Measurements from ENCODE around the gene TANGO6.
"Not testable (repeated sequence)": the region's sequence is repeated elsewhere in the genome, so short reads cannot be mapped to it uniquely, and the experiment has no call there.

The TANGO6 gene

GRCh38 chr16:69017036-69017783 is 173.9 kb downstream of the TANGO6 start:
- no peak for DNase-seq

DNA sequence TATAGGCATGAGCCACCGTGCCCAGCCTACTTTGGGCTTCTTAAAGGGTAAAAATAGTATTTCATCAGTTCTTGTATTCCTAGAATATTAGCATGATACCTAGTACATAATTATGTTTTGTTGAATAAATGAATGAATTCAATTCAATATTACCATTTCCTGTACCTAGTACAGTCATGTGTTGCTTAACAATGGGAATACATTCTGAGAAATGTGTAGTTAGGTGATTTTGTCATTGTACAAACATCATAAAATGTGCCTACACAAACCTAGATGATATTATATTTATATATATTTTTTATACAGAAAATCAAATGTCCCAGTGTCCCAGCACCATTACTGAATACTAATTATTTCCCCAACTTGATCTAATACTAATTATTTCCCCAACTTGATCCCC is 176.5 kb downstream of the TANGO6 start:
- DNase-seq: no peak

DNA sequence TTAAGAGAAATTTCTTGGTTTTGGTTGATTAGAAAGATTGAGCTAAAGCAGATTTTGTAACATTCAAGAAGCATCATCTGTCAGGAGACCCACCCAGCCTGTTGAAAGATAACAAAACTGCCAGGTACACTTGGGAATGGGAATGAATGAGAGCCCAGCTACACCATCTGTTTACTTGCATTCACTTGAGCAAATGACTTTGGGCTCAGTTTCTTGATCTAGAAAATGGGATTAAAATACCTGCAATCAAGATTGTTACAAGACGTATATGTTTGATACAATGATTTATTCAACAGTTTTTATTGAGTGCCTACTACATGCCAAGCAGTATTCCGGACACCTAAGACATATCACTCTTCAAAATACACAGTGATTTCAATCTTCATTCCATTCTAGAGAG is 185.8 kb downstream of the TANGO6 start:
- DNase-seq: no peak

- no peak for DNase-seq
These were observed 188.6 kb downstream of the TANGO6 start for GRCh38 chr16:69031877-69032301.

GRCh38 chr16:69033151-69033949 is 190.0 kb downstream of the TANGO6 start:
- no peak for DNase-seq

DNA sequence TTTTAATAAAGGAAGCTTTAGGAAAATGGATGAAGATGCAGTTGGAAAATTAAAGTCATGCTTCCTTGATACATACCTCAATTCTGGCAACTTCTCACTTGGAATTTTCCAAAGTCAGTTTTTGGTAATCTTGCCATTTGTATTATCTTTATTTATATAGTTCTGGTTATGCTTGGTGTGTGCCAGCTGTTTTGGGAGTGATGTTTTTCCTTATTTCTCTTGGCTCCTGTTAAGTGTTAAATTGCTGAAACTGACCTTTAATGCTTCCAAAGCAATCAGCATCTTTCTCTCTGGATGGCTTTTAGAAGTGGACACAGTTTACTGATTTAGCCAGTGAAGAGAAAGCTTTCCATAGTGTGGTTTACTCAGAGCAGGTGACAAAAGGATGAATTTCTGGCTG is 192.0 kb downstream of the TANGO6 start:
- DNase-seq: no peak

DNA sequence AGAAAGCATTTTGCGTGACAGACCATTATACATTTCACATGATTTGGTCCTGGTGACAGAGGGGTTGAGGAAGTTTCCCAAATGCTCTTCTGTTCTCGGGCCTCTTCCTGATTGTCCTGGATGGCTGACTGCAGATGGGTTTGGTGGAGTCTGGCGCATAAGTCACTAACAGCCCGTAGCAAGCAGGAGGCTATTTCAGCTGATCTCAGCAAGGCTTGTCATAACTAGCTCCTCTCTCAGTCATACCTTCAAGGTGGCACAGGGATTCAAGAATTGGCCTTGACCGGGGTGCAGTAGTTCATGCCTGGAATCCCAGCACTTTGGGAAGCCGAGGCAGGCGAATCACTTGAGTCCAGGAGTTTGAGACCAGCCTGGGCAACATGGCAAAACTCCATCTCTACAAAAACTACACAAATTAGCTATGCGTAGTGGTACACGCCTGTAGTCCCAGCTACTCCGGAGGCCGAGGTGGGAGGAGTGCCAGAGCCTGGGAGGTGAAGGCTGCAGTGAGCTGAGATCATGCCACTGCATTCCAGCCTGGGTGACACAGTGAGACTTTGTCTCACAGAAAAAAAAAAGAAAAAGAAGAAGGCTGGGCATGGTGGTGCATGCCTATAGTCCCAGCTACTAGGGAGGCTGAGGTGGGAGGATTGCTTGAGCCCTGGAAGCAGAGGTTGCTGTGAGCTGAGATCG is 193.2 kb downstream of the TANGO6 start:
- no peak for DNase-seq

- no peak for DNase-seq
These were observed 194.2 kb downstream of the TANGO6 start for GRCh38 chr16:69037373-69038160.

GRCh38 chr16:69039333-69039941 is 196.1 kb downstream of the TANGO6 start:
- DNase-seq: no peak

GRCh38 chr16:69040144-69040909 is 197.0 kb downstream of the TANGO6 start:
- no peak for DNase-seq

DNA sequence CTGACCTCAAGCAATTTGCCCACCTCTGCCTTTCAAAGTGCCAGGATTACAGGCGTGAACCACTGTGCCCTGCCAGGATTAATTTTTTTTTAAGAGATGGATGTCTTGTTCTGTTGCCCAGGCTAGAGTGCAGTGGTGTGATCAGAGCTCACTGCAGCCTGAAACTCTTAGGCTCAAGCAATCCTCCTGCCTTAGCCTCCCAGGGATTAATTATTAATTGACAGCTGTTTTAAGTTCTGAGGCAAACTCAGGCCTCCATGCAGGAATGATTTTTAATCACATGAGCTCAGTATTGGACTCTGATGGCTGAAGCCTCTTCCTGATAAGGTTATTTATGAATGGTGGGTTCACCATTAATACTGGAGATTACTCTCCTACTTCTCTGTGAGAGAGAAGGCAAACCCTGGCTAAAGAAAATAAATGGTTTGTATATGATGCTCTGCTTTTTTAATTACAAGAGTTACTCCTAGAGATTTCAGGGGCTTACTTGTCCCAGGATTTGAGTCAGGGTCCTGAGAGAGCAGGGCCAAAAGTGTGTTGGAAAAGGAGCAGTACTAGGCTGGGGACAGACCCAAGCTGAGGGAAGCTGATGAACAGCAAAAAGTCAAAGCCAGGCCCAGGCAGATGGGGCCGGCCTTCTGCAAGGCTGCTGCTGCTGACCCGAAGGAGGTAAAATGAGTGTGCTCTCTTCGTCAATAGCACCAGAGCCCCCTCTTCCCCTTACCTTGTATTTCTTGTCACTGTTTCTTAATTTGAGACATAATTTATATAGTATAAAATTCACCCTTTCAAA is 205.2 kb downstream of the TANGO6 start:
- DNase-seq: no peak

- no peak for DNase-seq
These were observed 205.8 kb downstream of the TANGO6 start for GRCh38 chr16:69049146-69049545.

GRCh38 chr16:69049603-69050375 is 206.5 kb downstream of the TANGO6 start:
- no peak for DNase-seq

GRCh38 chr16:69051517-69051830 is 208.1 kb downstream of the TANGO6 start:
- DNase-seq: not testable (repeated sequence)

- no peak for DNase-seq
These were observed 211.7 kb downstream of the TANGO6 start for GRCh38 chr16:69055008-69055407.

DNA sequence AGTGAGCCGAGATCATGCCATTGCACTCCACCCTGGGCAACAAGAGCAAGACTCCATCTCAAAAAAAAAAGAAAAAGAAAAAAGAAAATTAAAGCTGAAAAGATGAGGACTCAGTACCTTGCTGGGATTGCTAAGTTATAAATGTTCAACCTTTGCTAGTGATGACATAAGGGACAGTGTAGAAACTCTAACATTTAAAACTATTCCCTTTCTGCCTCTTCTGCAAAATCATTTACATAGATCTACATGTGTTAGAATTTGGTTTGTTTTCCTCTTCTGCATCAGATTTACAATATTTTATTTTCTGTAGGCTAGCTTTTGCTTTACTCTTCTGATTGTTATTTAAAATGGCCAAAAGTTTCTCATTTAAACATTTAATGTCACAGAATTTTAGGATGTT is 212.6 kb downstream of the TANGO6 start:
- DNase-seq: no peak

- DNase-seq: no peak
These were observed 213.1 kb downstream of the TANGO6 start for GRCh38 chr16:69056421-69056820.

GRCh38 chr16:69057400-69058378 is 214.4 kb downstream of the TANGO6 start:
- DNase-seq: no peak

- DNase-seq: not testable (repeated sequence)
These were observed 220.2 kb downstream of the TANGO6 start for GRCh38 chr16:69063491-69063890.

Measured in CD4-positive, alpha-beta T cell treated with Interferon alpha-2 for 1 hour (primary cell).